Measurements from ENCODE around the gene GUCY2C.

- TF ChIP-seq, protein P1, sequence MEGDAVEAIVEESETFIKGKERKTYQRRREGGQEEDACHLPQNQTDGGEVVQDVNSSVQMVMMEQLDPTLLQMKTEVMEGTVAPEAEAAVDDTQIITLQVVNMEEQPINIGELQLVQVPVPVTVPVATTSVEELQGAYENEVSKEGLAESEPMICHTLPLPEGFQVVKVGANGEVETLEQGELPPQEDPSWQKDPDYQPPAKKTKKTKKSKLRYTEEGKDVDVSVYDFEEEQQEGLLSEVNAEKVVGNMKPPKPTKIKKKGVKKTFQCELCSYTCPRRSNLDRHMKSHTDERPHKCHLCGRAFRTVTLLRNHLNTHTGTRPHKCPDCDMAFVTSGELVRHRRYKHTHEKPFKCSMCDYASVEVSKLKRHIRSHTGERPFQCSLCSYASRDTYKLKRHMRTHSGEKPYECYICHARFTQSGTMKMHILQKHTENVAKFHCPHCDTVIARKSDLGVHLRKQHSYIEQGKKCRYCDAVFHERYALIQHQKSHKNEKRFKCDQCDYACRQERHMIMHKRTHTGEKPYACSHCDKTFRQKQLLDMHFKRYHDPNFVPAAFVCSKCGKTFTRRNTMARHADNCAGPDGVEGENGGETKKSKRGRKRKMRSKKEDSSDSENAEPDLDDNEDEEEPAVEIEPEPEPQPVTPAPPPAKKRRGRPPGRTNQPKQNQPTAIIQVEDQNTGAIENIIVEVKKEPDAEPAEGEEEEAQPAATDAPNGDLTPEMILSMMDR (IDR thresholded peaks at IDR 0.05) = no peak
- no peak for TF ChIP-seq POLR2A (IDR thresholded peaks at IDR 0.05)
Observed at GRCh38 chr12:14628771-14629170, 67.6 kb downstream of the GUCY2C start.
